Measurements from ENCODE around the gene FRMD4A. TPM values are rescaled to one million over a fixed set of nuclear protein-coding genes. Genes with fewer than 3 reads are reported as not detected.
A peak's percentile ranks its signal among the peaks of the same experiment; 100 is the strongest.

FRMD4A gene
- total RNA-seq, 2 experiments from 2014 or later: 3.1 to 3.7 TPM

DNA sequence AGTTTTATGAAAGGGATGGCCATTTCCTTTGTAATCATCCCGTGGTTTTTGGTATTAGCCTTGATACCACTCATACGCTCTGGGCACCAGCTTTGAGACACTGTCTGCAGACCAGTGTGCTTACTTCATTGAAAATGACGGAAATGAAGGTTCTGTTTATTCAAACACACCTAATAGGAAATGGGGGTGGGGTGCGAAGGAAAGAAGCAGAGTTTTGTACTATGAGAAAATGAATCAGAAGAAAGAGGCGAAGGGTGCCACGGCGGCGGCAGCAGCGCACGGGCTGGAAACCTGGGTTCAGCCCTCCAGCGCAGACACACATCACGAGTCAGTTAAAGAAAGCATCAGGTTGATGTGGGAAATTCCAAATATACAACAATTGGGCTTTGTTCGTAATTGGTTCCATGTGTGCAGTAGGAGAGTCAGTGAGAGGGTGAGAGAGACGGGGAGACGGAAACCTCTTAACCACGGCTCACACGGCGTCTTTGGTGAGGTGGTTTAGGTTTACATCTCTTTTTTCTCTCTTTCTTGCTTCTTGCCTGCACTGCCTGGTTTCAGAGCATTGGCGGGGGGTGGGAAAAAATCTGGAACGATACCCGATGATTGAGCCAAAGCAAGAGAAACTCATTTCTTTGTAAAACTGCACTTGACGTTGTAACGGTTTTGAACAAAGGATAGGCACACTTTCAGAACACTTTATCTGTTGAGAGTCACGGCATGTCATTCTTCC, 321.2 kb downstream of the FRMD4A start:
- POLR2A ChIA-PET: interaction anchor here (0.6 to 1.3 kb wide), 7 partner anchors 9 to 223 kb away, joined by 3 to 4 read pairs (median 3); no protein-coding TSS in a partner anchor
- ATAC-seq (ENCODE audit: poor library complexity): peak; percentile 85

DNA sequence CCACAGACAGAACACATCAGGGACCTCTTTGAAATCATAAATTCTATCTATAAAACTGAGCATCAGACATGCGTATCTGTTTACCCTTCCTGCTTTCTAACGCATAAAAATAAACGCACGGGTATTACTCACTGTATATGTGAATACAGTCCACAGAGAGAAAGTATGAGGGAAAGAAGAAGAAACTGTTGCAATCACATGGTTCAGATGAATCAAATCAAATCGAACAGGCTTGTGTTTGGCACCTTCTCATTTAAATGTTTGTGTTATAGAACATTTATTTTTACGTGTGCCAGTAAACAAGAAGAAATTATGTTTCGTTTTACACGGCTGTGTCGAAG, 322.0 kb downstream of the FRMD4A start:
- intact Hi-C loops (cut with DNase I, micrococcal nuclease): loop anchor here (2.0 to 10.0 kb wide), 6 partner anchors 14 to 546 kb away; no protein-coding TSS in a partner anchor
- H3K4me3 ChIP-seq (ENCODE audit: low read length): peak overlapping the region; percentile 52
- TF ChIP-seq, protein P1, sequence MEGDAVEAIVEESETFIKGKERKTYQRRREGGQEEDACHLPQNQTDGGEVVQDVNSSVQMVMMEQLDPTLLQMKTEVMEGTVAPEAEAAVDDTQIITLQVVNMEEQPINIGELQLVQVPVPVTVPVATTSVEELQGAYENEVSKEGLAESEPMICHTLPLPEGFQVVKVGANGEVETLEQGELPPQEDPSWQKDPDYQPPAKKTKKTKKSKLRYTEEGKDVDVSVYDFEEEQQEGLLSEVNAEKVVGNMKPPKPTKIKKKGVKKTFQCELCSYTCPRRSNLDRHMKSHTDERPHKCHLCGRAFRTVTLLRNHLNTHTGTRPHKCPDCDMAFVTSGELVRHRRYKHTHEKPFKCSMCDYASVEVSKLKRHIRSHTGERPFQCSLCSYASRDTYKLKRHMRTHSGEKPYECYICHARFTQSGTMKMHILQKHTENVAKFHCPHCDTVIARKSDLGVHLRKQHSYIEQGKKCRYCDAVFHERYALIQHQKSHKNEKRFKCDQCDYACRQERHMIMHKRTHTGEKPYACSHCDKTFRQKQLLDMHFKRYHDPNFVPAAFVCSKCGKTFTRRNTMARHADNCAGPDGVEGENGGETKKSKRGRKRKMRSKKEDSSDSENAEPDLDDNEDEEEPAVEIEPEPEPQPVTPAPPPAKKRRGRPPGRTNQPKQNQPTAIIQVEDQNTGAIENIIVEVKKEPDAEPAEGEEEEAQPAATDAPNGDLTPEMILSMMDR (IDR thresholded peaks at IDR 0.05): no peak
- ChIA-PET POLR2A (interaction anchor here (0.6 to 1.3 kb wide), 3 partner anchors 8 to 222 kb away, joined by 3 to 4 read pairs (median 3); no protein-coding TSS in a partner anchor), CTCF (no interaction called here)
- H3K27me3 Mint-ChIP-seq: no peaks in the 10 kb centered on the region
- peak in 3 of 14 experiments; percentile 30 to 41 (median 41) for DNase-seq
- ATAC-seq (ENCODE audit: poor library complexity): peak; percentile 18
- peak overlapping the region; percentile 88 for H3K27ac Mint-ChIP-seq
- no peaks in the 10 kb centered on the region for H3K36me3 ChIP-seq (ENCODE audit: insufficient read depth, low read length)
- no peaks in the 10 kb centered on the region for H3K9me3 ChIP-seq (ENCODE audit: control insufficient read depth in 1 of 2, insufficient read depth in 1 of 2, low read length in 2 of 2)
- no peaks in the 10 kb centered on the region for H3K9me3 Mint-ChIP-seq
- no peaks in the 10 kb centered on the region for H3K36me3 Mint-ChIP-seq (ENCODE audit: low read depth)
- no peaks in the 10 kb centered on the region for H3K27me3 ChIP-seq (ENCODE audit: control insufficient read depth in 1 of 2, insufficient read depth in 2 of 2, low read length in 2 of 2)
- peak overlapping the region; percentile 53 to 64 for H3K27ac ChIP-seq (ENCODE audit: low read depth in 1 of 2, low read length in 2 of 2)
- peaks cover 63% of the 10 kb centered on the region for H3K4me1 Mint-ChIP-seq (ENCODE audit: low read depth)
- H3K4me1 ChIP-seq (ENCODE audit: insufficient read depth, low read length): peaks cover 40% of the 10 kb centered on the region
- H3K4me3 Mint-ChIP-seq: peak overlapping the region; percentile 74

More for the DNA sequence above, 321.2 kb downstream of the FRMD4A start:
- H3K27ac Mint-ChIP-seq: peak overlapping the region; percentile 88
- TF ChIP-seq, protein P1 (IDR thresholded peaks at IDR 0.05): no peak
- intact Hi-C loops (cut with DNase I, micrococcal nuclease): loop anchor here (2.0 to 10.0 kb wide), 6 partner anchors 15 to 545 kb away; no protein-coding TSS in a partner anchor
- H3K27me3 ChIP-seq (ENCODE audit: control insufficient read depth in 1 of 2, insufficient read depth in 2 of 2, low read length in 2 of 2): no peaks in the 10 kb centered on the region
- peaks cover 62% of the 10 kb centered on the region for H3K4me1 Mint-ChIP-seq (ENCODE audit: low read depth)
- peak; percentile 33 to 92 (median 66) for DNase-seq
- H3K4me1 ChIP-seq (ENCODE audit: insufficient read depth, low read length): peaks cover 32% of the 10 kb centered on the region
- no peaks in the 10 kb centered on the region for H3K9me3 Mint-ChIP-seq
- no peaks in the 10 kb centered on the region for H3K36me3 ChIP-seq (ENCODE audit: insufficient read depth, low read length)
- CTCF ChIA-PET: no interaction called here
- H3K36me3 Mint-ChIP-seq (ENCODE audit: low read depth): no peaks in the 10 kb centered on the region
- H3K4me3 ChIP-seq (ENCODE audit: low read length): peak overlapping the region; percentile 52
- H3K9me3 ChIP-seq (ENCODE audit: control insufficient read depth in 1 of 2, insufficient read depth in 1 of 2, low read length in 2 of 2): no peaks in the 10 kb centered on the region
- peak overlapping the region; percentile 74 for H3K4me3 Mint-ChIP-seq
- no peaks in the 10 kb centered on the region for H3K27me3 Mint-ChIP-seq
- peak overlapping the region; percentile 53 to 64 for H3K27ac ChIP-seq (ENCODE audit: low read depth in 1 of 2, low read length in 2 of 2)

DNA sequence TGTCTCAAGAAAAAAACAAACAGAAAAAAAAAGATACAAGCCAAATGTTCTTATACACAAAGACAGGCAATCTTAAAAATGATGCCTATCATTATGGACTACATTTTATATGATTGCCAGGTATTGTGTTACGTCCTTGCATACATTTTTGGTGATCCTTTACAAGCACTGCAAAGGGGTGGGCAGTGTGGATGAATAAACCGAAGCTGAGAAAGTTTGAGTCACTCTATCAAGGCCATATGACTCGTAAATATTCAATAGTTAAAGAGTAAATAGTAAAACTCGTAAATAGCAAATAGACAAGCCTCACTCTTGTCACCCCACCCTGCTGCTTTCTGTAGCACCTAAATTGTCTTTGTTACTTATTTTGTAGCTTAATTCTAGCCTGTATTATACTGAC, 326.2 kb downstream of the FRMD4A start:
- H3K27ac ChIP-seq (ENCODE audit: low read depth in 1 of 2, low read length in 2 of 2): no peak overlapping the region
- no peak overlapping the region for H3K4me3 Mint-ChIP-seq
- ChIA-PET CTCF (no interaction called here), POLR2A (no interaction called here)
- H3K9me3 Mint-ChIP-seq: no peaks in the 10 kb centered on the region
- no peaks in the 10 kb centered on the region for H3K27me3 Mint-ChIP-seq
- H3K4me1 ChIP-seq (ENCODE audit: insufficient read depth, low read length): peaks cover 37% of the 10 kb centered on the region
- intact Hi-C loops (cut with DNase I, micrococcal nuclease): loop anchor here in 1 of 2 experiments (5.0 to 10.0 kb wide), 2 partner anchors 38 to 550 kb away; no protein-coding TSS in a partner anchor
- ATAC-seq (ENCODE audit: poor library complexity) (no peak), DNase-seq (no peak)
- H3K36me3 ChIP-seq (ENCODE audit: insufficient read depth, low read length): no peaks in the 10 kb centered on the region
- peaks cover 62% of the 10 kb centered on the region for H3K4me1 Mint-ChIP-seq (ENCODE audit: low read depth)
- H3K4me3 ChIP-seq (ENCODE audit: low read length): no peak overlapping the region
- H3K36me3 Mint-ChIP-seq (ENCODE audit: low read depth): no peaks in the 10 kb centered on the region
- no peaks in the 10 kb centered on the region for H3K27me3 ChIP-seq (ENCODE audit: control insufficient read depth in 1 of 2, insufficient read depth in 2 of 2, low read length in 2 of 2)
- TF ChIP-seq, protein P1 (IDR thresholded peaks at IDR 0.05): no peak
- H3K27ac Mint-ChIP-seq: no peak overlapping the region
- H3K9me3 ChIP-seq (ENCODE audit: control insufficient read depth in 1 of 2, insufficient read depth in 1 of 2, low read length in 2 of 2): no peaks in the 10 kb centered on the region
